ENCODE data around the gene PSMD11. TPM values are rescaled to one million over a fixed set of nuclear protein-coding genes. Genes with fewer than 3 reads are reported as not detected.

The PSMD11 gene
- total and polyA plus RNA-seq, 2 of the 8 experiments (the other 6 are each of a cell fraction or from before 2014, with no cell fraction given), result 68.4 to 171 TPM

DNA sequence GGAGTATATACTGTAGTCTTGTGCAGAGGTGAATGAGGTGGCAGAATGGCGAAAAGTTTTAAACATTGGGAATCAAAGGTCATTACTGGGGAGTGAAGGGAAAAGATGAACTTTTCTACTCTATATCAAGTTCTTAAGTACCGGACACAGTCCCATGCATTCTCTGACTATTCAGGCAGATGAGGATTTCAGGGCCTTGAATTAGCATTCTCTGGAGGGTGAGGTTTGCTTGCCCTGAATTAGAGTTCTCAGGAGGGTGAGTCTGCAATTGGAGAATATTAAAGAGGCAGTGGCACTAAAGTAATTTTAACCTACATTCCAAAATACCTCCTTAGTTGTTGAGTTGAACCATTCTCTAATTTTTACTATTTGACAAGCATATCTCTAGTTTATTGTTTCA is 9.1 kb downstream of the PSMD11 start:
- H3K23me2 ChIP-seq (ENCODE audit: low read depth, low read length), result no peaks in the 10 kb centered on the region
- no peak overlapping the region for H4K5ac ChIP-seq (ENCODE audit: insufficient read length, low read depth, low read length)
- H2BK5ac ChIP-seq (ENCODE audit: low read depth, low read length), result no peak overlapping the region
- no peak overlapping the region for H2AK5ac ChIP-seq (ENCODE audit: low read depth, low read length)
- H3K18ac ChIP-seq (ENCODE audit: extremely low read depth, low read length), result no peak overlapping the region
- no peak overlapping the region for H2AFZ ChIP-seq (ENCODE audit: low read length)
- H2BK12ac ChIP-seq (ENCODE audit: low read depth, low read length), result no peak overlapping the region
- H2BK15ac ChIP-seq (ENCODE audit: low read length), result no peak overlapping the region
- H3K9me3 ChIP-seq (ENCODE audit: insufficient read depth in 2 of 2, low read depth in 1 of 2, low read length in 1 of 2), result no peaks in the 10 kb centered on the region
- ChIA-PET POLR2A (ENCODE audit: partially characterized antibody) (interaction anchor here (0.7 kb wide), 1 partner anchor 296 kb away, joined by 3 read pairs; no protein-coding TSS in a partner anchor), CTCF (ENCODE audit: partially characterized antibody) (interaction anchor here (0.6 to 2.9 kb wide), 4 partner anchors 8 to 304 kb away, joined by 3 to 11 read pairs (median 6); partner anchors contain the start of gene PSMD11)
- no peak overlapping the region for H3K4ac ChIP-seq (replicated peaks; ENCODE audit: insufficient read length, low read depth, low read length)
- H3K23ac ChIP-seq (ENCODE audit: insufficient read length), result no peak overlapping the region
- H3K9ac ChIP-seq (replicated peaks in 1 of 4; ENCODE audit: extremely low read depth in 1 of 4, low read depth in 3 of 4, low read length in 3 of 4), result no peak overlapping the region
- peaks cover 0 to 6% of the 10 kb centered on the region in 2 experiments for H4K20me1 ChIP-seq (replicated peaks in 1 of 2; ENCODE audit: control insufficient read depth in 1 of 2, insufficient read depth in 2 of 2, low read length in 2 of 2)
- no peak overlapping the region for H2BK120ac ChIP-seq (replicated peaks; ENCODE audit: low read depth, low read length)
- H3K4me1 ChIP-seq (replicated peaks in 1 of 4; ENCODE audit: control insufficient read depth in 3 of 4, insufficient read depth in 4 of 4, low read length in 3 of 4), result no peaks in the 10 kb centered on the region
- no peak overlapping the region for H3K27ac ChIP-seq (ENCODE audit: low read depth, low read length)
- H2BK20ac ChIP-seq (ENCODE audit: low read length), result no peak overlapping the region
- no peak overlapping the region for H3K56ac ChIP-seq (replicated peaks; ENCODE audit: insufficient read length, low read depth, low read length)
- no peak overlapping the region for H3K4me3 ChIP-seq (ENCODE audit: extremely low read depth in 1 of 4, insufficient read depth in 2 of 4, low read depth in 3 of 4, low read length in 4 of 4)
- H3K14ac ChIP-seq (ENCODE audit: insufficient read length), result no peak overlapping the region
- H4K91ac ChIP-seq (replicated peaks; ENCODE audit: insufficient read length, low read length), result no peak overlapping the region
- no peak for DNase-seq (ENCODE audit: low read depth in 1 of 2, low spot score in 2 of 2)
- no peaks in the 10 kb centered on the region for H3K27me3 ChIP-seq (replicated peaks in 1 of 4; ENCODE audit: control insufficient read depth in 3 of 4, extremely low read depth in 1 of 4, insufficient read depth in 3 of 4, low read length in 3 of 4)
- H4K8ac ChIP-seq (ENCODE audit: extremely low read depth, insufficient read depth, low read length), result no peak overlapping the region
- WGBS, 2 experiments (ENCODE audit: extremely low coverage in 1 of 2, insufficient coverage in 1 of 2, insufficient read length in 1 of 2, insufficient replicate concordance in 2 of 2, low coverage in 1 of 2, low lambda C conversion rate in 2 of 2, missing lambda C conversion rate in 1 of 2), result 93% methylated on average over 2 of the region's 2 CpGs; no CpG with 5 or more reads in 1 of the 2 experiments
- peaks cover 0 to 71% of the 10 kb centered on the region in 2 experiments; a peak in 2 of 4 replicates for H3K79me2 ChIP-seq (ENCODE audit: control insufficient read depth in 1 of 2, insufficient read depth in 2 of 2, low read length in 2 of 2)
- H3K4me2 ChIP-seq (ENCODE audit: insufficient read depth in 1 of 2, low read depth in 2 of 2, low read length in 2 of 2), result no peak overlapping the region
- no peak for FAIRE-seq
- peaks cover 10 to 80% (median 54%) of the 10 kb centered on the region in 4 experiments for H3K36me3 ChIP-seq (ENCODE audit: control insufficient read depth in 2 of 4, insufficient read depth in 4 of 4, low read length in 3 of 4)
- H3K79me1 ChIP-seq (ENCODE audit: low read depth, low read length), result 0 out of 2 replicates have a peak, but pooled peaks cover under 1% of the 10 kb centered on the region
- no peak for TF ChIP-seq BACH1 (IDR thresholded peaks at IDR 0.05; ENCODE audit: low read length)
- TF ChIP-seq YY1 (IDR thresholded peaks at IDR 0.05; ENCODE audit: low read depth, low read length), result no peak
- TF ChIP-seq ZNF274 (IDR thresholded peaks at IDR 0.05; ENCODE audit: borderline replicate concordance, extremely low read depth, low read length), result no peak
- no peak for TF ChIP-seq RNF2 (IDR thresholded peaks at IDR 0.05; ENCODE audit: borderline replicate concordance, low read depth, low read length, missing control alignments, poor library complexity, severe bottlenecking)
- no peak for TF ChIP-seq POU5F1 (IDR thresholded peaks at IDR 0.05; ENCODE audit: low read depth, low read length)
- no peak for TF ChIP-seq CHD1 (IDR thresholded peaks at IDR 0.05; ENCODE audit: low read depth, low read length)
- no peak for TF ChIP-seq RFX5 (IDR thresholded peaks at IDR 0.05; ENCODE audit: borderline replicate concordance, low read depth, low read length)
- no peak for TF ChIP-seq CTBP2 (IDR thresholded peaks at IDR 0.05; ENCODE audit: borderline replicate concordance, insufficient read depth, insufficient read length, low read length)
- TF ChIP-seq BRCA1 (IDR thresholded peaks at IDR 0.05; ENCODE audit: low read depth, low read length), result no peak
- no peak for TF ChIP-seq PHF8 (conservative IDR thresholded peaks at IDR 0.05; ENCODE audit: low read depth, low read length)
- TF ChIP-seq, protein P1, sequence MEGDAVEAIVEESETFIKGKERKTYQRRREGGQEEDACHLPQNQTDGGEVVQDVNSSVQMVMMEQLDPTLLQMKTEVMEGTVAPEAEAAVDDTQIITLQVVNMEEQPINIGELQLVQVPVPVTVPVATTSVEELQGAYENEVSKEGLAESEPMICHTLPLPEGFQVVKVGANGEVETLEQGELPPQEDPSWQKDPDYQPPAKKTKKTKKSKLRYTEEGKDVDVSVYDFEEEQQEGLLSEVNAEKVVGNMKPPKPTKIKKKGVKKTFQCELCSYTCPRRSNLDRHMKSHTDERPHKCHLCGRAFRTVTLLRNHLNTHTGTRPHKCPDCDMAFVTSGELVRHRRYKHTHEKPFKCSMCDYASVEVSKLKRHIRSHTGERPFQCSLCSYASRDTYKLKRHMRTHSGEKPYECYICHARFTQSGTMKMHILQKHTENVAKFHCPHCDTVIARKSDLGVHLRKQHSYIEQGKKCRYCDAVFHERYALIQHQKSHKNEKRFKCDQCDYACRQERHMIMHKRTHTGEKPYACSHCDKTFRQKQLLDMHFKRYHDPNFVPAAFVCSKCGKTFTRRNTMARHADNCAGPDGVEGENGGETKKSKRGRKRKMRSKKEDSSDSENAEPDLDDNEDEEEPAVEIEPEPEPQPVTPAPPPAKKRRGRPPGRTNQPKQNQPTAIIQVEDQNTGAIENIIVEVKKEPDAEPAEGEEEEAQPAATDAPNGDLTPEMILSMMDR (IDR thresholded peaks at IDR 0.05; ENCODE audit: control extremely low read depth in 1 of 3, insufficient read depth in 1 of 3, low read depth in 1 of 3, low read length in 3 of 3), result no peak
- no peak for TF ChIP-seq POLR2A (IDR thresholded peaks at IDR 0.05; ENCODE audit: control extremely low read depth in 1 of 2, low read depth in 2 of 2, low read length in 2 of 2)
